ENCODE results near the gene MMS19. TPM values are rescaled to one million over a fixed set of nuclear protein-coding genes. Genes with fewer than 3 reads are reported as not detected.

The MMS19 gene
- total and polyA plus RNA-seq, 10 of the 15 experiments (the other 5 are each of a cell fraction or from before 2014, with no cell fraction given) = 40.2 to 112 (median 69.0) TPM

DNA sequence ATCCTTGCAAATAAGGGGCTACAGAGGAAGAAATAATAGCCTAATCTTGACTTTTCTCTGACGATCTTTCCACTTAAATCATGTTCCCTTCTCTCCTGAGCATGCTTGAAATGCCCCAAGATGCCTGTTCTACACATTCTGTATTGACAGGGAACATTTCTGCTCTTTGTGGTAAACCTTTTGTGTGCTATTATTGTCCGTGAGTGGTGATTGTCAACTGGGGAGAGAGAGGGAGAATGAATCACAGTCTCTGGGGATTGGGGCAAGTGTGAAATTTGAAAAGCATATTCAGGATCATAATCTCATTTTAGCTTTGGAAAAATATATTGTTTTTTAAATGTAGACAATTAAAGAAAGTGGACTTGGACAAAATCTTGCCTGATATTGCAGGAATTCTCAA is 21.1 kb upstream of the MMS19 start:
- intact Hi-C loops (cut with micrococcal nuclease; ENCODE audit: unreplicated experiment) (no loop called here), in situ Hi-C loops (cut with MboI) (no loop called here)
- Histone ChIP-seq H3K9ac (ENCODE audit: control insufficient read depth, insufficient read depth, low read length) (no peak overlapping the region), H3K79me2 (ENCODE audit: control insufficient read depth, insufficient read depth, low read length) (no peaks in the 10 kb centered on the region), H2AFZ (ENCODE audit: control insufficient read depth, low read depth, low read length) (no peak overlapping the region), H3K4me1 (ENCODE audit: control insufficient read depth, insufficient read depth, low read length) (no peaks in the 10 kb centered on the region), H4K20me1 (ENCODE audit: control insufficient read depth, insufficient read depth) (no peaks in the 10 kb centered on the region), H3K27me3 (replicated peaks in 1 of 2; ENCODE audit: control insufficient read depth in 2 of 2, insufficient read depth in 2 of 2, low read length in 1 of 2) (peaks cover 7 to 9% of the 10 kb centered on the region in 2 experiments), H3K4me3 (no peak overlapping the region), H3K9me3 (replicated peaks; ENCODE audit: control insufficient read depth, insufficient read depth, low read length) (no peaks in the 10 kb centered on the region), H3K36me3 (ENCODE audit: control insufficient read depth in 2 of 2, insufficient read depth in 2 of 2, low read length in 1 of 2) (no peaks in the 10 kb centered on the region), H3K4me2 (ENCODE audit: control insufficient read depth, insufficient read depth) (no peak overlapping the region), H3K27ac (ENCODE audit: control insufficient read depth, insufficient read depth) (no peak overlapping the region)
- no TSS peak for BruUV-seq (replicated peaks)
- no peak for FAIRE-seq
- no peak for DNase-seq (ENCODE audit: low read depth, low spot score)
- no peak for TF ChIP-seq BMI1 (IDR thresholded peaks at IDR 0.05; ENCODE audit: borderline replicate concordance)
- peak; percentile 20 for TF ChIP-seq MEF2B (IDR thresholded peaks at IDR 0.05; ENCODE audit: partially characterized antibody, poor library complexity, severe bottlenecking)
- POLR2A ChIA-PET = no interaction called here
- RAD21 ChIA-PET (ENCODE audit: unreplicated experiment) = no interaction called here
- 8% methylated on average over 2 of the region's 2 CpGs for WGBS (ENCODE audit: insufficient coverage, insufficient replicate concordance, low lambda C conversion rate, missing lambda C conversion rate)
- SMC1A ChIA-PET (ENCODE audit: uncharacterized antibody, unreplicated experiment) = interaction anchor here (1.5 kb wide), 1 partner anchor 16 kb away, joined by 3 read pairs; no protein-coding TSS in a partner anchor
- CTCF ChIA-PET = interaction anchor here (0.7 to 1.3 kb wide), 2 partner anchors 49 to 147 kb away, joined by 3 read pairs; no protein-coding TSS in a partner anchor
- no peak for ATAC-seq

DNA sequence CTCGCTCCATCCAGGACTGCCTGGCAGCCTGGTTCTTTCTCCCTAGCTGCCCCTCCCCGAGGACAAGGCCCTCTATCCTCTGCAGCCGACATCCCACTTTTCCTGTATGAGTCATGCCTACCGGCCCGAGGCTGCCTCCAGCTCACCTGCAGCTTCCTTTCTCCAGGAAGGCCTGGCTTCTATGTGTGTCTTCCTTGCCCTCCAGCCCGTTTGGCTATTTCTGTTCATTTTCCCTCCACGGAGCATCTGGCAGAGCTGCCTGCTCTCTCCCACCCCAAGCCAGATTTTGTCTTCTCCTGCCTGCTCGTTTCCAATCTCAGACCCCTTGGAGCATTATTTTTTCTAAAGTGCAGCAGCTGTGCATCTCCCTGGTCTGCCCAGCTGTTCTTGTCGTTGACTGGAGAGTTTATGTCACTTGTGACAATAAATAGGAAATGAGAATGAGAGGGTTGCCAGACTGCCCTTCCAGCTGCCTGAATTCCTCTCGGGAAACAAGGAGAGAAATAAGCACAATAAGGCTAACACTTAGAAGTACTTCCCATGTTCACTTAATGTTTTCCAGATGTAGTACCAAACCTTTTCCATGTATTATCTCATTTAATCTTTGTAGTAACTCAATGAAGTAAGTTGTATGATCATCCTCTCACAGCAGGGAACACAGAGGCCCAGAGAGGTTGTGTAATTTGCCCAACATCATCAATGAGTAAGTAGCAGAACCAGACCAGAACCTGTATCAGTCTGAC is 20.2 kb upstream of the MMS19 start:
- Histone ChIP-seq H3K27ac (ENCODE audit: control insufficient read depth, insufficient read depth) (no peak overlapping the region), H2AFZ (ENCODE audit: control insufficient read depth, low read depth, low read length) (no peak overlapping the region), H3K4me3 (no peak overlapping the region), H3K4me2 (ENCODE audit: control insufficient read depth, insufficient read depth) (no peak overlapping the region), H3K4me1 (ENCODE audit: control insufficient read depth, insufficient read depth, low read length) (no peaks in the 10 kb centered on the region), H3K9ac (ENCODE audit: control insufficient read depth, insufficient read depth, low read length) (no peak overlapping the region), H3K9me3 (replicated peaks; ENCODE audit: control insufficient read depth, insufficient read depth, low read length) (no peaks in the 10 kb centered on the region), H3K79me2 (ENCODE audit: control insufficient read depth, insufficient read depth, low read length) (no peaks in the 10 kb centered on the region), H3K36me3 (ENCODE audit: control insufficient read depth in 2 of 2, insufficient read depth in 2 of 2, low read length in 1 of 2) (no peaks in the 10 kb centered on the region), H3K27me3 (replicated peaks in 1 of 2; ENCODE audit: control insufficient read depth in 2 of 2, insufficient read depth in 2 of 2, low read length in 1 of 2) (peaks cover 7 to 9% of the 10 kb centered on the region in 2 experiments), H4K20me1 (ENCODE audit: control insufficient read depth, insufficient read depth) (no peaks in the 10 kb centered on the region)
- intact Hi-C loops (cut with micrococcal nuclease; ENCODE audit: unreplicated experiment) = no loop called here
- WGBS (ENCODE audit: insufficient coverage, insufficient replicate concordance, low lambda C conversion rate, missing lambda C conversion rate) = 8% methylated on average over 10 of the region's 10 CpGs
- DNase-seq (ENCODE audit: low read depth, low spot score) (no peak), FAIRE-seq (no peak), ATAC-seq (no peak)
- ChIA-PET SMC1A (ENCODE audit: uncharacterized antibody, unreplicated experiment) (interaction anchor here (1.5 kb wide), 1 partner anchor 17 kb away, joined by 3 read pairs; no protein-coding TSS in a partner anchor), RAD21 (ENCODE audit: unreplicated experiment) (no interaction called here), POLR2A (no interaction called here), CTCF (interaction anchor here (1.0 kb wide), 1 partner anchor 87 kb away, joined by 3 read pairs; no protein-coding TSS in a partner anchor)
- no peak for TF ChIP-seq MEF2B (IDR thresholded peaks at IDR 0.05; ENCODE audit: partially characterized antibody, poor library complexity, severe bottlenecking)
- no peak for TF ChIP-seq EED (IDR thresholded peaks at IDR 0.05; ENCODE audit: low read depth)
- no peak for TF ChIP-seq SREBF1 (IDR thresholded peaks at IDR 0.05; ENCODE audit: low read length)
- TF ChIP-seq TARDBP (IDR thresholded peaks at IDR 0.05; ENCODE audit: borderline replicate concordance) = no peak
- no peak for TF ChIP-seq YY1 (IDR thresholded peaks at IDR 0.05; ENCODE audit: low read depth, low read length)
- no peak for TF ChIP-seq ZNF24 (IDR thresholded peaks at IDR 0.05)
- TF ChIP-seq RAD51 (IDR thresholded peaks at IDR 0.05) = no peak
- no peak for TF ChIP-seq LARP7 (IDR thresholded peaks at IDR 0.05)
- no peak for TF ChIP-seq ZNF384 (IDR thresholded peaks at IDR 0.05; ENCODE audit: borderline replicate concordance, low read depth, low read length)
- TF ChIP-seq RBBP5 (conservative IDR thresholded peaks at IDR 0.05) = no peak
- no peak for TF ChIP-seq HCFC1 (IDR thresholded peaks at IDR 0.05; ENCODE audit: low read length)
- TF ChIP-seq, protein P1, sequence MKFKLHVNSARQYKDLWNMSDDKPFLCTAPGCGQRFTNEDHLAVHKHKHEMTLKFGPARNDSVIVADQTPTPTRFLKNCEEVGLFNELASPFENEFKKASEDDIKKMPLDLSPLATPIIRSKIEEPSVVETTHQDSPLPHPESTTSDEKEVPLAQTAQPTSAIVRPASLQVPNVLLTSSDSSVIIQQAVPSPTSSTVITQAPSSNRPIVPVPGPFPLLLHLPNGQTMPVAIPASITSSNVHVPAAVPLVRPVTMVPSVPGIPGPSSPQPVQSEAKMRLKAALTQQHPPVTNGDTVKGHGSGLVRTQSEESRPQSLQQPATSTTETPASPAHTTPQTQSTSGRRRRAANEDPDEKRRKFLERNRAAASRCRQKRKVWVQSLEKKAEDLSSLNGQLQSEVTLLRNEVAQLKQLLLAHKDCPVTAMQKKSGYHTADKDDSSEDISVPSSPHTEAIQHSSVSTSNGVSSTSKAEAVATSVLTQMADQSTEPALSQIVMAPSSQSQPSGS (IDR thresholded peaks at IDR 0.05; ENCODE audit: low read length) = no peak
- TF ChIP-seq, protein P2, sequence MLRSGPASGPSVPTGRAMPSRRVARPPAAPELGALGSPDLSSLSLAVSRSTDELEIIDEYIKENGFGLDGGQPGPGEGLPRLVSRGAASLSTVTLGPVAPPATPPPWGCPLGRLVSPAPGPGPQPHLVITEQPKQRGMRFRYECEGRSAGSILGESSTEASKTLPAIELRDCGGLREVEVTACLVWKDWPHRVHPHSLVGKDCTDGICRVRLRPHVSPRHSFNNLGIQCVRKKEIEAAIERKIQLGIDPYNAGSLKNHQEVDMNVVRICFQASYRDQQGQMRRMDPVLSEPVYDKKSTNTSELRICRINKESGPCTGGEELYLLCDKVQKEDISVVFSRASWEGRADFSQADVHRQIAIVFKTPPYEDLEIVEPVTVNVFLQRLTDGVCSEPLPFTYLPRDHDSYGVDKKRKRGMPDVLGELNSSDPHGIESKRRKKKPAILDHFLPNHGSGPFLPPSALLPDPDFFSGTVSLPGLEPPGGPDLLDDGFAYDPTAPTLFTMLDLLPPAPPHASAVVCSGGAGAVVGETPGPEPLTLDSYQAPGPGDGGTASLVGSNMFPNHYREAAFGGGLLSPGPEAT (IDR thresholded peaks at IDR 0.05; ENCODE audit: low read depth) = no peak
- TF ChIP-seq JUND (IDR thresholded peaks at IDR 0.05; ENCODE audit: low read depth, low read length) = no peak
- in situ Hi-C loops (cut with MboI) = no loop called here
- no TSS peak for BruUV-seq (replicated peaks)
